Ascending aorta (tissue), 2 donors: ENCODE measurements around the gene PEBP1. TPM values are rescaled to one million over a fixed set of nuclear protein-coding genes. Genes with fewer than 3 reads are reported as not detected.

ENCODE experiments used
- DNase-seq, 2 donors: peaks; one replicate each; pipeline ENCODE4 v3.0.0-alpha.2; 2019; ENCODE audit warnings: low spot score in 2 of 2
- H3K27ac ChIP-seq, 2 donors: fragments of 200-600 bp; sonication (generic); one replicate each; pipeline ENCODE4 v1.5.1; 2016 to 2017; ENCODE audit warnings: mild to moderate bottlenecking in 1 of 2
- H3K27me3 ChIP-seq: fragments of 200-600 bp; sonication (generic); one replicate; pipeline ENCODE4 v1.5.1; 2017
- H3K36me3 ChIP-seq, 2 donors: fragments of 200-600 bp; sonication (generic); one replicate each; pipeline ENCODE4 v1.5.1; 2016
- H3K4me1 ChIP-seq, 2 donors: fragments of 200-600 bp; sonication (generic); one replicate each; pipeline ENCODE4 v1.5.1; 2016 to 2017; ENCODE audit warnings: mild to moderate bottlenecking in 1 of 2
- H3K4me3 ChIP-seq, 2 donors: fragments of 200-600 bp; sonication (generic); one replicate each; pipeline ENCODE4 v1.5.1; 2016 to 2017; ENCODE audit warnings: mild to moderate bottlenecking in 1 of 2
- H3K9me3 ChIP-seq, 2 donors: fragments of 200-600 bp; sonication (generic); one replicate each; pipeline ENCODE4 v1.5.1; 2016
- CTCF ChIP-seq, 3 experiments: fragments of 200-600 bp in 2 of 3; fragments of 450-650 bp in 1 of 3; sonication (generic) in 2 of 3; IDR thresholded peaks; one replicate each; pipeline ENCODE4 v1.5.1; 2016 to 2019; ENCODE audit warnings: antibody characterized with exemption in 3 of 3, mild to moderate bottlenecking in 1 of 3, moderate library complexity in 1 of 3
- intact Hi-C: fragments of 100-400 bp; cut with DNase I; formaldehyde crosslinking; loops from one replicate; pipeline ENCODE4 v1.15.1; 2023
- total RNA-seq: library from RNA; depleted of rRNA; stranded (reverse); fragments of >200 nt; gene quantifications from one replicate; pipeline ENCODE4 v1.1.0, GENCODE V29; 2016

The PEBP1 gene
- 312 TPM for total RNA-seq

- Histone ChIP-seq H3K27ac (peak within 1 kb of the TSS; percentile 84 to 86), H3K4me3 (peak within 1 kb of the TSS; percentile 74 to 82), H3K36me3 (peaks cover 25 to 31% of the 10 kb centered on the region in 2 donors), H3K9me3 (no peaks in the 10 kb centered on the region), H3K27me3 (no peaks in the 10 kb centered on the region), H3K4me1 (peaks cover 0 to 20% of the 10 kb centered on the region in 2 donors)
- no peak for TF ChIP-seq CTCF (IDR thresholded peaks at IDR 0.05)
- intact Hi-C loops: loop anchor here (1.0 to 10.0 kb wide), 7 partner anchors 15 to 1039 kb away; partner anchors contain the start of genes HSPB8, RFC5, TAOK3 and VSIG10
- DNase-seq: peak; percentile 75 to 97
These were observed at the start of gene PEBP1 for GRCh38 chr12:118135788-118136558. TSS of gene PEBP1 (plus strand) at chr12:118136124. CDS start at chr12:118136210, 86 bp downstream.

GRCh38 chr12:118089782-118090181 lies 46.1 kb upstream of the PEBP1 start:
- Histone ChIP-seq H3K4me1 (no peaks in the 10 kb centered on the region), H3K9me3 (no peaks in the 10 kb centered on the region), H3K27ac (no peak overlapping the region), H3K27me3 (no peaks in the 10 kb centered on the region), H3K4me3 (no peak overlapping the region), H3K36me3 (peaks cover 0 to 14% of the 10 kb centered on the region in 2 donors)
- intact Hi-C loops: no loop called here
- DNase-seq: no peak
- no peak for TF ChIP-seq CTCF (IDR thresholded peaks at IDR 0.05)

- no peak overlapping the region for H3K4me3 ChIP-seq
- DNase-seq: no peak
- no peaks in the 10 kb centered on the region for H3K27me3 ChIP-seq
- intact Hi-C loops: no loop called here
- H3K9me3 ChIP-seq: no peaks in the 10 kb centered on the region
- peaks cover 0 to 14% of the 10 kb centered on the region in 2 donors for H3K36me3 ChIP-seq
- no peak for TF ChIP-seq CTCF (IDR thresholded peaks at IDR 0.05)
- H3K4me1 ChIP-seq: no peaks in the 10 kb centered on the region
- no peak overlapping the region for H3K27ac ChIP-seq
These were observed 41.9 kb upstream of the PEBP1 start for GRCh38 chr12:118094039-118094438.

GRCh38 chr12:118098401-118098800 lies 37.5 kb upstream of the PEBP1 start:
- no peak for TF ChIP-seq CTCF (IDR thresholded peaks at IDR 0.05)
- H3K9me3 ChIP-seq: no peaks in the 10 kb centered on the region
- no peak for DNase-seq

GRCh38 chr12:118098911-118099671 lies 36.8 kb upstream of the PEBP1 start:
- H3K36me3 ChIP-seq: peaks cover 0 to 5% of the 10 kb centered on the region in 2 donors
- TF ChIP-seq CTCF (IDR thresholded peaks at IDR 0.05): no peak
- H3K27me3 ChIP-seq: no peaks in the 10 kb centered on the region
- no peak for DNase-seq
- no peaks in the 10 kb centered on the region for H3K9me3 ChIP-seq
- H3K27ac ChIP-seq: no peak overlapping the region
- H3K4me3 ChIP-seq: no peak overlapping the region
- intact Hi-C loops: no loop called here
- no peaks in the 10 kb centered on the region for H3K4me1 ChIP-seq

More at GRCh38 chr12:118098401-118098800, 37.5 kb upstream of the PEBP1 start:
- no peaks in the 10 kb centered on the region for H3K4me1 ChIP-seq
- no peak overlapping the region for H3K27ac ChIP-seq
- H3K36me3 ChIP-seq: peaks cover 0 to 5% of the 10 kb centered on the region in 2 donors
- intact Hi-C loops: no loop called here
- H3K4me3 ChIP-seq: no peak overlapping the region
- H3K27me3 ChIP-seq: no peaks in the 10 kb centered on the region
